GM21390 (cell line): ENCODE data around the gene RNF220.

ENCODE experiments used
- ATAC-seq: cut with Tn5 transposase; IDR thresholded peaks from one replicate; pipeline ENCODE4 v1.9.1; 2021; ENCODE audit not compliant: unreplicated experiment

The RNF220 gene

GRCh38 chr1:44519035-44519676 is 114.1 kb downstream of the RNF220 start:
- no peak for ATAC-seq

- ATAC-seq, result no peak
Measured at GRCh38 chr1:44521378-44522080, 116.5 kb downstream of the RNF220 start.

GRCh38 chr1:44523593-44524591 is 118.8 kb downstream of the RNF220 start:
- no peak for ATAC-seq

- ATAC-seq, result no peak
Measured at GRCh38 chr1:44524655-44525500, 119.8 kb downstream of the RNF220 start.

GRCh38 chr1:44526295-44527073 is 121.4 kb downstream of the RNF220 start:
- ATAC-seq, result no peak

- no peak for ATAC-seq
Measured at GRCh38 chr1:44531785-44532566, 126.9 kb downstream of the RNF220 start.

- no peak for ATAC-seq
Measured at GRCh38 chr1:44532567-44532944, 127.5 kb downstream of the RNF220 start.

- no peak for ATAC-seq
Measured at GRCh38 chr1:44534771-44535170, 129.7 kb downstream of the RNF220 start.

GRCh38 chr1:44536357-44537209 is 131.5 kb downstream of the RNF220 start:
- no peak for ATAC-seq

- ATAC-seq, result no peak
Measured at GRCh38 chr1:44537538-44537937, 132.5 kb downstream of the RNF220 start.

GRCh38 chr1:44537956-44538355 is 132.9 kb downstream of the RNF220 start:
- ATAC-seq, result no peak

- ATAC-seq, result no peak
Measured at GRCh38 chr1:44539991-44540730, 135.1 kb downstream of the RNF220 start.

GRCh38 chr1:44542420-44543063 is 137.5 kb downstream of the RNF220 start:
- ATAC-seq, result no peak

GRCh38 chr1:44543064-44543744 is 138.1 kb downstream of the RNF220 start:
- ATAC-seq, result no peak

- ATAC-seq, result no peak
Measured at GRCh38 chr1:44543786-44544185, 138.7 kb downstream of the RNF220 start.

GRCh38 chr1:44544960-44545359 is 139.9 kb downstream of the RNF220 start:
- no peak for ATAC-seq
